ENCODE data around the gene CCDC152.

CCDC152 gene

DNA sequence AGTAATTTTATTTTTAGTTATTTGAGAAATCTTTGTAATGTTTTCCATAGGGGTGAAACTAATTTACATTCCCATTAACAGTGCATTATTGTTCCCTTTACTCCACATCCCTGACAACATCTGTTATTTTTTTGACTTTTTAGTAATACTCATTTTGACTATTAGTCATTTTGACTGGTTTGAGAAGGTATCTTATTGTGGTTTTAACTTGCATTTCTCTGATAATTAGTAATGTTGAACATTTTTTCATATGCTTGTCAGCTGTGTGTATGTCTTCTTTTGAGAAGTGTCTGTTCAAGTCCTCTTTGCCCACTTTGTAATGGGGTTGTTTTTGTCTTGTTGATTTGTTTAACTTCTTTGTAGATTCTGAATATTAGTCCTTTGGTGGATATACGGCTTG lies 27.5 kb downstream of the CCDC152 start:
- no peak for FAIRE-seq

DNA sequence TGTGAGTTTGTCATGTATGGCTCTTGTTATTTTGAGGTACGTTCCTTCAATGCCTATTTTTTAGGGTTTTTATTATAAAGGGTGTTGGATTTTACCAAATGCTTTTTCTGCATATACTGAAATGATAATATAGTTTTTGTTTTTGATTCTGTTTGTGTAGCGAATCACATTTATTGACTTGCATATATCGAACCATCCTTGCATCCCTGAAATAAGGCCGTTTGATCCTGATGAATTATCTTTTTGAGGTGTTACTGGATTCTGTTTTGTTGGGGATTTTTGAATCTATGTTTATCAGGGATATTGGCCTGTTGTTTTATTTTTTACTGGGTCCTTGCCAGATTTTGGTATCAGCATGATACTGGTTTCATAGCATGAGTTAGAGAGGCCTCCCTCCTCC lies 29.1 kb downstream of the CCDC152 start:
- no peak for FAIRE-seq

DNA sequence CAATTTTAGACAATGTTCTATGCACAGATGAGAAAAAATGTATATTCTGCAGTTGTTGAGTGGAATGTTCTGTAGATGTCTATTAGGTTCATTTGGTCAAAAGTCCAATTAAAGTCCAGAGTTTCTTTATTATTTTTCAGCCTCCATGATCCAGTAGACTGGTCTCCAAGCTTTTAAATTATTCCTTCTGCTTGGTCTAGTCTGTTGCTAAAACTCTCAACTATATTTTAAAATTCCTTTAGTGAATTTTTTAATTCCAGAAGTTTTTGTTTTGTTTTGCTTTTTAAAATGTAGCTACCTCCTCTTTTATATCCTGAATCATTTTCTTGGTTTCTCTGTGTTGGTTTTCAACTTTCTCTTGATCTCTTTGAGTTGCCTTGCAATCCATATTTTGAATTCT lies 30.5 kb downstream of the CCDC152 start:
- FAIRE-seq: no peak

DNA sequence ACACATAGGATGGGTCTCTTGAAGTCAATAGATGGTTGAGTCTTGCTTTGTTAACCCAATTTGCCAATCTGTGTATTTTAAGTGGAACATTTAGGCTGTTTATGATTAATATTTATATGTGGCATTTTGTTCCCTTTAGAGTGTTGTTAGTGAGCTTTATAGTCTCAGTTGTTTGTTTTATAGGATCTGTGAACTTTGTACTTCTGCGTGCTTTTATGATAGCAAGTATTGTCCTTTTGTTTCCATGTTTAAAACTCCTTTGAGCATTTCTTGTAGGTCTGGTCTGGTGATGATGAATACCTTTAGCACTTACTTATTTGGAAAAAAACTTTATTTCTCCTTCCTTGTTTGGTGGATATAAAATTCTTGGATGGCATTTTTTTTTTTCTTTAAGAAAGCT lies 31.2 kb downstream of the CCDC152 start:
- no peak for FAIRE-seq

DNA sequence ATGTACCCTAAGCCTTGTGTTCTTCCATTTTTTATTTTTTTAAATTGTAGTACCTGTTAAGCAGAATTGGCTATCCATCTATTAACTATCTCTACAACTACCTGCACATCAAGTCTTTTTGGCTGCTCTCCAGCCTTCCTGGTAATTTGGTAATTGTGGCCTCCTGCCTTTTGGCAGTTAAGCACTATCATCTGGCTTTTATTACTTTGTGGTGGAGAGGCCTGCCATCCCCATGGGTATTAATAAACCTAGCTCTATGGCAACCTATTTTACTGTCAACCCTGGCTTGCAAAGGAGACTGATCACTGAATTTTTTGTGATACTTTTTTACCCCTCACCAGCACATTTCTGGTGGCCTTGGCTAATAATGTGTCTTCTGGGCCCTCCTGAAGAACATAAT lies 34.5 kb downstream of the CCDC152 start:
- no peak for FAIRE-seq

DNA sequence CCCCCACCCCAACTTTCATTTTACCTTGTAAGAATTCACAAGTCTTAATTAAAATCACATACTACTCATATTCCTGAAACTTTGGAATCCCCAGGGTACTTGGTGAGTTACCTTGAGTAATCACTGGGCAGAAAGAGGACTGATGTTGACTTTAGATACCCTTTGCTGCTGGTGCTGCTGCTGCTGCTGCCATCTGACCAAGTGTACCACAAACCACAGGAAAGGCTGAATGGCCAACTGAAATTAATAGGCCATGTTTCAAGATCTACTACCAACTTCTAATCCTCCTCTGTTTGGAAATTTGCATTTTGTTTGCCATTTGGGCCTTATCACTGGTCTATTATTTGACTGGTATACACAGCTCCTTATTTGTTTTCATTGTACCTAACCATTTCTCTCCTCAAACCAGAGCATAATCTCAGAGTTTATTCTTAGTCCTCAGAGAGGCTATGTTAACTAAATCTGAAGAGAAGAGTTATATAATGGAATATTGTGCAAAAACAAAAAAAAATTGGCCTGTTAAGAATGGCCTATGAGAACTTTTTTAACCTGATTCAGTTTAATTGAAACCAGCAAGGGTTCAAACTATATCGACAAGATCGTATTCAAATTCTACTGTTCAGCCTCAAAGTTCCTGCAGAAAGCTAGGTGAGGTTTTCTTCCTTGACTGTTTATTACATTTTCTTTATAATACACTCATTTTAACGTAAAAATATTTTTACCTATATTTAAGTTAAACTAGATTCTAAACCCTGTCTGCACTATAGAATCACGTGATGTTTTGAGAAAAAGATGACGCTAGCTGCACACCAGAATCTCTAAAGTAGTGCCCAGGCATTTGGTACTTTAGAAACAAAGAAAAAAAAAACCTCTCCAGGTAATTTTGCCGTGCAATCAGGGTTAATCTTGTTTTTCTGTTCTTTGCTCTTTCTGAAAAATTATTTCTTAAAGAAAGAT lies 41.9 kb downstream of the CCDC152 start:
- no peak for FAIRE-seq

DNA sequence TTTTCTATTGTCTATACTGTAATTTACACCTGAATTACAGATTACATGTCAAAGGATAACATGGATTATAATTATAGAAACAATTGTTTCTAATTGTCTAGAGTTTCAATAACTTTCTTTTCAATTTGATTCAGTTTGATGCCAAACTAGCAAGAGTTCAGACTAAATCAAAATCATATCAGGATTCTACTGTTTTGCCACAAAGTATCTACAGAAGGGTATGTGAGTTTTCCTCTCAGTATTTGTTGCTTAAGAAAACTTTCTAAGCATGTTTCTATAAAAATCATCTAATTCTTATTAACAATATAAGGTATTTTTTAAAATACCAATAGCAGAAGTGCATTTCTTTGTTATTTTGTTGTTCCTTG lies 42.6 kb downstream of the CCDC152 start:
- FAIRE-seq: no peak

DNA sequence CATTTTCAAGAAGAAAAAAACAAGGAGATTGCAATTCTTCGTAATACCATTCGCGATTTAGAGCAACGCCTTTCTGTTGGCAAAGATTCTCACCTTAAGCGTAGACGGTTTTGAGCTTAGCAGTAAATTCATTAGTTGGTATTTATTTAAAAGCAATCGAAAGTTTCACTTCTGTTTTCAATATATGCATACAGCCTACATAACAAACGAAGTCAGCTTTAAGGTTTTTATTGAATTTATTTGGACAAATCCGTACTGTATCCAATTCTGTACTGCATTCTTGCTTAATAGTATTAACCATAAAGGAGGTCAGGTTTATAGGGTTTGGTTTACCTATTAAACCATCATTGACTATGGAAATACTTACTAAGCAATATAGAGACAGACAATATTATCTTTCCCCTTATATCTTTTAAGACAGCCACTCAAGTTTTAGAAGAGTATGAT lies 43.1 kb downstream of the CCDC152 start:
- no peak for FAIRE-seq

DNA sequence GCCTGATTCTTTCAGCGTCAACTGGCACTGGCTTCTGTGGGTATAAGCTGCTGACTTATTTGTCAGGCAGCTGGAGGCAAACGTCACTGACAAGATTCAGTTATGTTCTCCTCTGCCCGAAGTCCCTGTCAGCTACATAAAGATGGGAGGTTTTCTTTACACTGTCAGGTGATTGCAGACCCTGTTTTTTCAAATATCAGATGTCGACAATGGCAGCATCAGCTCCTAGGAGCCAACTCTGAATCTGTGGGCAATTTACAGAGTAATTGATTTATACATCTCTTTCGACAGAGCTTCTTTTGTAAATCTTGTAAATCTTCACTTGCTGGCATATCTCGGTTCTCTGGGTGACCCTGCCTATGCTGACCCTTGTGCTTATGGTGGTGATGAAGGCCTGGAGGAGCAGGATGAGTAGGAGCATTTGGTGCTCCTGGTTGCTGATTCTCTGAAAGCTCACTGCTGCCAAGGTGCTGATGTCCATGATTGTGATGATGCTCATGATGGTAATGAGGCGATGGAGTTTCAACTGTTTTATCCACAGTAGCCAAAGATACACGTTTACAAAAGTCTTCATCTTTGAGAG lies 44.2 kb downstream of the CCDC152 start:
- FAIRE-seq: no peak

GRCh38 chr5:42801516-42802166 lies 45.0 kb downstream of the CCDC152 start:
- no peak for FAIRE-seq

DNA sequence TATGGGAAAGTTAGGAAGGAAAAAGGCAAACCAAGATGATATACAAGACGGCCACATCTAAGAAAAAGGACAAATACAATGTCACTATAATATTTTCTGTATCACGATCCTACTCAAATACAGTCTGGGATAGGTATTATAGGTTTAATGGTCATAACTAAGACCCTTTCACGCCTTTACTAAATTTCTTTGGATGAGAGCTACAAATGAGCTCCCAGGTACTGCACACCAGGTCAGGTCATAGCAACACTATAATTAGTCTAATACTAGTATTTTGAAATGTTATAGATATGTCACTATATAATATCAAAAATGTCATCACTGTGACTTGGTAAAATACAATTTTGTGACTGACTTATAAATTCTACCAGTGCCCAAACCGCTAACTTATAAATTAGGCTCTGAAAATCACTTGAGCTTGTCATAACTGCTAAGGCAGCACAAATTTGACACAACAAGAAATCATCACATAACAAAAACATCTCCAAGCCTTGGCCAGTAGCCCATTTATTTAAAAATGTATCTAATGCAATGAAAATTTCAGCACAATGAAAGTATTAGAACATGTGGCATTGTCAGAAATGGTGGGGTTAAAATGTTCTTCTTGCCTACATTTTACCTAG lies 48.2 kb downstream of the CCDC152 start:
- no peak for FAIRE-seq

DNA sequence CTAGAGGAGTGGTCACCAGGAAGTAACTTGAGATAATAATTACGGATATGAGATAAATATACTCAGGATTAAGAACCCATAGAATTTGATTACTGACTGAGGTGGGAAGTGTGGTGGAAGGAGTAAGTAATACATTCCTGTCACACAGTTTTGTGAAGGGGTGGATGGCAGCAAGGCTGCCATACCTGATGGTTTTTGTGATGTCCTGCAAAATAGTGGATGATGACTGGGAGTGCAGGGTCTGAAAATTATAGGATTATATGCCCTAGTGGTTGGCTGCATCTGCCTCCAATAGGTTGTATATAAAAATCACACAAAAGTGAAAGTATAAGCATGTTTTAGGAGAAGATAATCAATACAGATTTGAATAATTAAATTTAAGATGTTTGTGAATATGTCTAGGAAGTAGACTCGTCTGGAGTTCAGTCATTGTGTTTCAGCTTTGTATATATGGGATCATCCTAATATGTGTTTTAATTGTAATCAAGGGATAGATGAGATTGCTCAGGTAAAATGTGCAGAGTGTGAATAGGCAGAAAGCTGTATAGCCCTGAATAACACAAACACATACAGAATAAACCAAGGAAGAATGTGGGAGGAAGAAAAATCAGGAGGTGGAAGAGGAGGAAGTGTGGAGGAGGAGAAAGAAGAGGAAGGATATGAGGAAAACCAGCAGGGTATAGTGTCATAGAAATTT lies 49.5 kb downstream of the CCDC152 start:
- no peak for FAIRE-seq

GRCh38 chr5:42806701-42807262 lies 50.2 kb downstream of the CCDC152 start:
- no peak for FAIRE-seq

DNA sequence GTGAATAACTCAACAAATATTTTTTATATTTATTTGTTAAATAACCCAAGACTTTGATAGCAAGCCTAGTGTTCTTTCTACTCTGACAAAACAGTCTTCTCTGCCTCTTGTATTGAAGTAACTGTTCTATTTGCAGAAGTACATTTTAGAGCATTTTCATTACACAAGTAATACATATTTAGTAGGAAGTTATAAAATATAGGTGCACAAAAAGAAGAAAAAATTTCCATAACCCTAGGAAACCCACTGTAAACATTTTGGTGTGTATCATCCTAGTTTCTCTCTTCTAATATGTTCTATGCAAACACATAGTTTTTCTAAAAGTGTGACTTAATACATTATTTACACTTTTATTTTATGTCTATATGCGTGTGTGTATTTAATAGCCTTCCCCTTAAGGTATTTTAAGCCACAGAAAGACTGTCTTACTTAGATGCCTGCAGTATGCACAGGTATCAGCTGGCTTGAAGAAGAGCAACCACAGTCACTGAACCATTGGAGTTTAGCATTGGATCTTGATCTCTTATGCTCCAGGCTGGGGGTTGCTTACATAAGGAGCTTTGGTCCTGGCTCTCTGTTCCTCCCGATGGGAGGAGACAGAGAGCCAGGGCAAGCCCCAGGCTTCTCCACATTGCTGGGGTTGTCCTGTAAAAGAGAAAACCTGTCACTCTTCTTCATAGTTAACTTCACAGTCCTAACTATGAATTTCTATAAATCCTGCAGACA lies 51.3 kb downstream of the CCDC152 start:
- FAIRE-seq: no peak

- FAIRE-seq: no peak
Observed at GRCh38 chr5:42808888-42809611, 52.4 kb downstream of the CCDC152 start.

- FAIRE-seq: no peak
Observed at GRCh38 chr5:42810834-42811590, 54.4 kb downstream of the CCDC152 start.

- no peak for FAIRE-seq
Observed at GRCh38 chr5:42811591-42812446, 55.2 kb downstream of the CCDC152 start, which contains the start of gene SELENOP. Gene SELENOP, minus strand, starts transcription at chr5:42811892. Its CDS starts 3,539 bp downstream, at chr5:42808353.

DNA sequence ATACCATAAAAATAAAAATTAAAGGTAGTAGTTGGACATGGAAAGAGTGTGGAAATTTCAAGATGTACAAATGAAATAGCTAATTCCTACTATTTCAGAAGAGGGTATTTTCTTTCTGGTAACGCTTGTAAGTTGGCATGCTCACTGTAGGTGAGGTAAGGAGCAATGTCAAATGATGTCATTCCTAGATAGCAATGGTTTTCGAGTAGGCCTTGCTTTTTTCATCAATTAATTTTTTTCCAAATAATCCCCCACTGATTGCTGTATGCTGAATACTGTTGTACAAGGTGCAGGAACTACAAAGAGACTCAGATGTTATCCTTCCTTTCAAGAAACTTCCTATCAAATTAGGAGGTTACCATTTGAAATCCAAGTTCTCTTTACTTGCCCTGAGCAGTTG lies 56.0 kb downstream of the CCDC152 start:
- FAIRE-seq: no peak

GRCh38 chr5:42813533-42813932 lies 56.9 kb downstream of the CCDC152 start:
- FAIRE-seq: no peak

Measured in TTC549 (cell line).